GM12892 (cell line): Measurements from ENCODE around the gene OR4D2.

Experiments
- POLR2A ChIP-seq: IDR thresholded peaks from 2 replicates; pipeline ENCODE4 v1.6.1; 2011; ENCODE audit warnings: low read depth, low read length, control low read depth
- POLR2AphosphoS5 ChIP-seq: IDR thresholded peaks from 2 replicates; pipeline ENCODE4 v1.6.1; 2011; ENCODE audit warnings: low read depth, low read length, control low read depth
- TAF1 ChIP-seq: IDR thresholded peaks from 2 replicates; pipeline ENCODE4 v1.6.1; 2011; ENCODE audit warnings: low read depth, mild to moderate bottlenecking, control low read depth, low read length, borderline replicate concordance

DNA sequence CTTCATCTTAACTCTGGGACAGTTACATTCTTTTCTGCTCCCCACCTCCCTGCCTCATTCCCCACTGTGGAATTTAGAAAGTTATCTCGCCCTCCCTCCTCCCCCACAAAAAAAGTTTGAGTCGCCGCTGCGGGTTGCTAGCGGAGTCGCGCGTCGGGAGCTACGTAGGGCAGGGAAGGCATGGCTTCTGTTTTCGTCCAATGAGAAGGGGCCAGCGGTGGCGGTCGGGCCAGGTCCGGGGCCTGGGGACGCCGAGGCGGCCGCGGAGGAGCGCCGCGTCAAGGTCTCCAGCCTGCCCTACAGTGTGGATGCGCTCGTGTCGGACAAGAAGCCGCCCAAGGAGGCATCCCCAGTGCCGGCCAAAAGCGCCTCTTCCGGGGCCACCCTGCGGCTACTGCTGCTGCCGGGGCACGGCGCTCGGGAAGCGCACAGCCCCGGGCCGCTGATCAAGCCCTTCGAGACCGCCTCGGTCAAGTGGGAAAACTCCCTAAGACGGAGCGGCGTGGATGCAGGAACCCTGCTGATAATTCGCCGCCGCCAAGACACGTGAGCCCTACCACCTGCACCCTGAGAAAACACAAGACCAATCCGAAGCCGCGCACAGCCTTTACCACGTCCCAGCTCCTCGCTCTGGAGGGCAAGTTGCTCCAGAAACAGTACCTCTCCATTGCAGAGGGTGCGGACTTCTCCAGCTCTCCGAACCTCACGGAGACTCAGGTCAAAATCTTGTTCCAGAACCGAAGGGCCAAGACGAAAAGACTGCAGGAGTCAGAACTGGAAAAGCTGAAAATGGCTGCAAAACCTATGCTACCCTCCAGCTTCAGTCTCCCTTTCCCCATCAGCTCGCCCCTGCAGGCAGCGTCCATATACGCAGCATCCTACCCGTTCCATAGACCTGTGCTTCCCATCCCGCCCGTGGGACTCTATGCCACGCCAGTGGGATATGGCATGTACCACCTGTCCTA lies 9.7 kb upstream of the OR4D2 start:
- no peak for TF ChIP-seq POLR2AphosphoS5
- no peak for TF ChIP-seq POLR2A
- TF ChIP-seq TAF1, result no peak
